Psoas muscle (tissue), 8 donors: ENCODE data around the gene TAF8. TPM values are rescaled to one million over a fixed set of nuclear protein-coding genes. Genes with fewer than 3 reads are reported as not detected.

ENCODE experiments used
- ATAC-seq, 4 donors: fragments of 200-7000 bp; cut with Tn5 transposase; one replicate each; pipeline ENCODE4 v1.9.1; 2020; ENCODE audit warnings: moderate library complexity in 3 of 4, mild to moderate bottlenecking in 2 of 4
- DNase-seq, 2 donors: peaks; one replicate each; pipeline ENCODE4 v3.0.0-alpha.2; 2020
- H3K27ac ChIP-seq: fragments of 200-600 bp; one replicate; pipeline ENCODE4 v1.8.0; 2022
- H3K27me3 ChIP-seq, 3 donors: fragments of 200-600 bp in 1 of 3; one replicate each; pipeline versions ENCODE4 v1.6.1 to v1.8.0; 2013 to 2022; ENCODE audit warnings: low read length in 2 of 3, mild to moderate bottlenecking in 2 of 3, moderate library complexity in 1 of 3; ENCODE audit not compliant: insufficient read depth in 3 of 3
- H3K36me3 ChIP-seq, 2 donors: fragments of 200-600 bp in 1 of 2; one replicate each; pipeline versions ENCODE4 v1.6.1 to v1.8.0; 2013 to 2022; ENCODE audit warnings: low read depth in 1 of 2, mild to moderate bottlenecking in 1 of 2, moderate library complexity in 1 of 2; ENCODE audit not compliant: insufficient read depth in 1 of 2
- H3K4me1 ChIP-seq: fragments of 200-600 bp; one replicate; pipeline ENCODE4 v1.8.0; 2022
- H3K4me3 ChIP-seq: fragments of 200-600 bp; one replicate; pipeline ENCODE4 v1.8.0; 2022; ENCODE audit warnings: mild to moderate bottlenecking
- H3K9me3 ChIP-seq: fragments of 200-600 bp; one replicate; pipeline ENCODE4 v1.8.0; 2022
- WGBS, 3 donors: extraction: QIAGEN DNeasy Blood & Tissue Kit; methylation state at CpG; one replicate each; pipeline versions ENCODE4 v1.1.6 to v1.1.7; 2013; 5-methylcytosine and 5-hydroxymethylcytosine counted together
- intact Hi-C, 2 donors: fragments of 100-400 bp; cut with DNase I; formaldehyde crosslinking; loops; one replicate each; pipeline versions ENCODE4 v1.11.0 to v1.14.2; 2022
- polyA plus RNA-seq, 3 donors: library from polyadenylated mRNA; stranded (reverse); fragments of 200-250 nt; gene quantifications; one replicate each; pipeline ENCODE4 v1.2.3, GENCODE V29; 2013
- total RNA-seq, 4 donors: library from RNA; stranded (reverse); fragmentation: NEBNext Ultra II Directional in 2 of 4; extraction: Animal tissue kit (Norgen Biotek cat#: 25700) in 2 of 4; gene quantifications; one replicate each; pipeline versions ENCODE4 v1.2.1 to v1.2.4, GENCODE V29; 2021 to 2023
- TF ChIP-seq, protein P1 (sequence below): fragments of 200-600 bp; IDR thresholded peaks from one replicate; pipeline ENCODE4 v1.8.0; 2022; ENCODE audit warnings: antibody characterized with exemption
- donor health status: healthy with polysubstance abuse.
- donor health status: DM: no; HTN: no; CAD: no; lungs with moderate emphysema.
- donor health status: Bipolar disorder and iron deficiency.
- donor health status: healthy.
- donor health status: DM: yes; HTN: yes; CAD: no.
- donor health status: DM: no; HTN: no; CAD: no.
- donor health status: DM: no; HTN: no; CAD: no.
- donor health status: DM: yes; HTN: yes; CAD: no.

TAF8 gene
- total and polyA plus RNA-seq, 7 donors = 11.2 to 23.9 (median 17.9) TPM

- TF ChIP-seq, protein P1, sequence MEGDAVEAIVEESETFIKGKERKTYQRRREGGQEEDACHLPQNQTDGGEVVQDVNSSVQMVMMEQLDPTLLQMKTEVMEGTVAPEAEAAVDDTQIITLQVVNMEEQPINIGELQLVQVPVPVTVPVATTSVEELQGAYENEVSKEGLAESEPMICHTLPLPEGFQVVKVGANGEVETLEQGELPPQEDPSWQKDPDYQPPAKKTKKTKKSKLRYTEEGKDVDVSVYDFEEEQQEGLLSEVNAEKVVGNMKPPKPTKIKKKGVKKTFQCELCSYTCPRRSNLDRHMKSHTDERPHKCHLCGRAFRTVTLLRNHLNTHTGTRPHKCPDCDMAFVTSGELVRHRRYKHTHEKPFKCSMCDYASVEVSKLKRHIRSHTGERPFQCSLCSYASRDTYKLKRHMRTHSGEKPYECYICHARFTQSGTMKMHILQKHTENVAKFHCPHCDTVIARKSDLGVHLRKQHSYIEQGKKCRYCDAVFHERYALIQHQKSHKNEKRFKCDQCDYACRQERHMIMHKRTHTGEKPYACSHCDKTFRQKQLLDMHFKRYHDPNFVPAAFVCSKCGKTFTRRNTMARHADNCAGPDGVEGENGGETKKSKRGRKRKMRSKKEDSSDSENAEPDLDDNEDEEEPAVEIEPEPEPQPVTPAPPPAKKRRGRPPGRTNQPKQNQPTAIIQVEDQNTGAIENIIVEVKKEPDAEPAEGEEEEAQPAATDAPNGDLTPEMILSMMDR = no peak
- intact Hi-C loops = no loop called here
- peak in 2 of 4 donors; percentile 35 to 45 for ATAC-seq
- no peak overlapping the region for H3K4me3 ChIP-seq
- H3K4me1 ChIP-seq = no peaks in the 10 kb centered on the region
- no peaks in the 10 kb centered on the region for H3K27me3 ChIP-seq
- DNase-seq = peak in 1 of 2 donors; percentile 36
- no peaks in the 10 kb centered on the region for H3K9me3 ChIP-seq
- WGBS, 3 donors = 75 to 85% (median 79%) methylated on average over 22 of the region's 22 CpGs
- H3K36me3 ChIP-seq = peaks cover 0 to 21% of the 10 kb centered on the region in 2 donors
- no peak overlapping the region for H3K27ac ChIP-seq
These were observed 36.0 kb downstream of the TAF8 start for GRCh38 chr6:42086046-42087035.

DNA sequence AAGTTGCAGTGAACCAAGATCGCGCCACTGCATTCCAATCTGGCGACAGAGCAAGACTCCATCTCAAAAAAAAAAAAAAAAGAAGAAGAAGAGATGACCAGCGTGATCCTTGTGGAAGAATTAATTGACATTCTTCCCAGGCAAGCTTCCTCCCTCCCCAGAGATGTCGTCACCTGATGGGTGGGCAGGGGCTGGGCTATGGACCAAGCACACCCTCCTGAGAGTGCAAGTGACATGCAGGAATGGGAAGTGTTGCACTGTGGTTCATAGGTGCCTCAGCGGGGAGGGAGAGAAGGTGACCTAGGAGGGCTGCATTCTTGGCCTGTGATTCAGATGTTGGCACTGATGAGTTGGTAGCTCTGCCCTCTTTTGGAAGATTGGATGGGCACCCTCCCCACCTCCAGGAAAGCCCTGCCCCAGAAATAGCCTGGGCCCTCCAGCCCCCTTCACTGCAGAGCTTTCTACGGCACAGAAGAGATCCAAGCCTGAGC is 37.8 kb downstream of the TAF8 start:
- H3K36me3 ChIP-seq = peaks cover 0 to 3% of the 10 kb centered on the region in 2 donors
- intact Hi-C loops = no loop called here
- no peak overlapping the region for H3K4me3 ChIP-seq
- no peak for DNase-seq
- WGBS, 3 donors = 84 to 92% (median 86%) methylated on average over 7 of the region's 7 CpGs
- no peaks in the 10 kb centered on the region for H3K4me1 ChIP-seq
- ATAC-seq = no peak
- no peaks in the 10 kb centered on the region for H3K9me3 ChIP-seq
- no peaks in the 10 kb centered on the region for H3K27me3 ChIP-seq
- no peak overlapping the region for H3K27ac ChIP-seq
- TF ChIP-seq, protein P1 = no peak

GRCh38 chr6:42090819-42091717 is 40.7 kb downstream of the TAF8 start:
- TF ChIP-seq, protein P1 = no peak
- ATAC-seq (no peak), DNase-seq (peak in 1 of 2 donors; percentile 3)
- Histone ChIP-seq H3K9me3 (no peaks in the 10 kb centered on the region), H3K4me1 (no peaks in the 10 kb centered on the region), H3K4me3 (no peak overlapping the region), H3K27ac (no peak overlapping the region), H3K36me3 (no peaks in the 10 kb centered on the region), H3K27me3 (no peaks in the 10 kb centered on the region)
- WGBS, 3 donors = 88 to 94% (median 90%) methylated on average over 10 of the region's 10 CpGs
- intact Hi-C loops = loop anchor here in 1 of 2 donors (5.0 kb wide), 1 partner anchor 66 kb away; a partner anchor contains a TSS

DNA sequence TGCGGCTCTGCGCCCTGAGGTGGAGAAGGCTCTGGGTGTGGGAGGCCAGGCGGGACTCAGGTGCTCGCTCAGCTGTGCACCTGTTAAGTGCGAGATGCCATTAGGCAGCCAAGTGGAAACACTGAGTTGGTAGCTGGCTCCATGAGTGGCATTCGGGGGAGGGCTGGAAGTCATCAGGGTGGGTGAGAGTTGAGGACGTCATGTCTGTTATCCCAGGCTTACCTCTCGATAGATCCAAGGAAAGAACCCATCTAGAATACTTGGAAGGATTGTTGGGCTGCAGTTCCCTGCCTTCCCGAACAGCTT is 41.3 kb downstream of the TAF8 start:
- Histone ChIP-seq H3K4me3 (no peak overlapping the region), H3K27ac (no peak overlapping the region), H3K4me1 (no peaks in the 10 kb centered on the region), H3K9me3 (no peaks in the 10 kb centered on the region), H3K36me3 (no peaks in the 10 kb centered on the region), H3K27me3 (no peaks in the 10 kb centered on the region)
- 76 to 90% (median 76%) methylated on average over 9 of the region's 9 CpGs for WGBS, 3 donors
- intact Hi-C loops = loop anchor here in 1 of 2 donors (5.0 kb wide), 1 partner anchor 66 kb away; a partner anchor contains a TSS
- TF ChIP-seq, protein P1 = no peak
- no peak for DNase-seq
- no peak for ATAC-seq
